ENCODE results near the gene IL17RE.

Gene IL17RE

DNA sequence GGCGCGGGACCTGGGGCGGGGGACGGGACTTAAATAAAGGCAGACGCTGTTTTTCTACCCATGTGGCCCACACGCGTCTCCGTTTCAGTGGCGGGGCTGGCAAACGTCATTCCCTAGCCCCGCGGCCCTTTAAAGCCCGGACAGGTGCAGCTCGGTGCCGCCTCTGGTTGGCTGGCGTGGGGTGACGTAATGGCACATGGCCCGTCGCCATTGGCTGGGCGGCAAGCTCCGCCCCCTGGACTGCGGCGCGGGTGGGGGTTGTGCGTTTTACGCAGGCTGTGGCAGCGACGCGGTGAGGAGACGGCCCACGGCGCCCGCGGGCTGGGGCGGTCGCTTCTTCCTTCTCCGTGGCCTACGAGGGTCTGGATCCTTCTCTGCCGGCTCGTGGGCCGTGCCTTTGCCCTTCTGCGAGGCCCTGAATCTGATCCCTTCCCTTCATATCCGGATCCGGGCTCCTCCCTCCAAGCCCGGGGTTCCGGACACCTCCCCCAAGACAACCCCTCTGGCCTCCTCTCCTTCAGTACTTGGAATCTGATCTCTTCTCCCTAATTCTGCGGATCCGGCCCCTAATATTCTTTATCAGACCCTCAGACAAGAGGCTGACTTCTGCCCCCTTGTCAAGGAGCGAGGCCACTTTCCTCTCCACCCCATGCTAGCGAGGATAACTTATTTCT, 31.1 kb downstream of the IL17RE start, which contains the start of gene CRELD1 (continued):
- TF ChIP-seq ZNF274 (IDR thresholded peaks at IDR 0.05; ENCODE audit: low read length) (no peak), ZNF274 (tag by site-specific recombination; IDR thresholded peaks at IDR 0.05; ENCODE audit: borderline replicate concordance) (no peak), ZNF350 (tag by site-specific recombination; IDR thresholded peaks at IDR 0.05) (no peak), ZNF292 (tag by site-specific recombination; IDR thresholded peaks at IDR 0.05; ENCODE audit: borderline replicate concordance, low read depth) (no peak), ZNF138 (tag by site-specific recombination; IDR thresholded peaks at IDR 0.05; ENCODE audit: borderline replicate concordance) (no peak), ZNF623 (tag by site-specific recombination; IDR thresholded peaks at IDR 0.05) (no peak), ZNF747 (tag by site-specific recombination; IDR thresholded peaks at IDR 0.05) (no peak), ZNF140 (tag by site-specific recombination; IDR thresholded peaks at IDR 0.05) (no peak), ZNF175 (tag by site-specific recombination; IDR thresholded peaks at IDR 0.05) (no peak), ZNF23 (tag by site-specific recombination; IDR thresholded peaks at IDR 0.05; ENCODE audit: borderline replicate concordance) (no peak), ZNF510 (tag by site-specific recombination; IDR thresholded peaks at IDR 0.05; ENCODE audit: insufficient replicate concordance) (no peak), ZNF2 (tag by site-specific recombination; IDR thresholded peaks at IDR 0.05) (peak; percentile 41; the same call in 1 of the 2 replicates), ZNF76 (tag by site-specific recombination; IDR thresholded peaks at IDR 0.05; ENCODE audit: borderline replicate concordance, low read depth) (peak; percentile 21; the same call in 1 of the 2 replicates), OVOL3 (tag by site-specific recombination; IDR thresholded peaks at IDR 0.05) (no peak), ZNF18 (tag by site-specific recombination; IDR thresholded peaks at IDR 0.05) (no peak), BCL11B (tag by site-specific recombination; IDR thresholded peaks at IDR 0.05; ENCODE audit: low read depth) (no peak), YY1 (tag by site-specific recombination; IDR thresholded peaks at IDR 0.05) (no peak), ZNF112 (tag by site-specific recombination; IDR thresholded peaks at IDR 0.05) (no peak), KLF1 (tag by site-specific recombination; IDR thresholded peaks at IDR 0.05) (no peak), ZNF174 (tag by site-specific recombination; IDR thresholded peaks at IDR 0.05) (no peak), HOXC10 (CRISPR knock-in tag; IDR thresholded peaks at IDR 0.05) (no peak), BCL11A (tag by site-specific recombination; IDR thresholded peaks at IDR 0.05; ENCODE audit: low read depth) (no peak), ZBTB20 (tag by site-specific recombination; IDR thresholded peaks at IDR 0.05) (0 out of 2 replicates have a peak, but pooled peaks have one; percentile 43), ZNF221 (tag by site-specific recombination; IDR thresholded peaks at IDR 0.05; ENCODE audit: borderline replicate concordance) (no peak), ZNF416 (tag by site-specific recombination; IDR thresholded peaks at IDR 0.05) (no peak), GLIS2 (tag by site-specific recombination; IDR thresholded peaks at IDR 0.05) (peak; percentile 88), ZNF626 (tag by site-specific recombination; IDR thresholded peaks at IDR 0.05) (no peak), GFI1B (tag by site-specific recombination; IDR thresholded peaks at IDR 0.05) (no peak), ZNF596 (tag by site-specific recombination; IDR thresholded peaks at IDR 0.05) (no peak), YY2 (tag by site-specific recombination; IDR thresholded peaks at IDR 0.05) (no peak; the same call in 1 of the 2 replicates), ZBTB17 (tag by site-specific recombination; IDR thresholded peaks at IDR 0.05) (peak; percentile 40; the same call in 1 of the 2 replicates), ZFP37 (tag by site-specific recombination; IDR thresholded peaks at IDR 0.05) (no peak), ZEB2 (tag by site-specific recombination; IDR thresholded peaks at IDR 0.05) (peak; percentile 37; the same call in 1 of the 2 replicates), ZNF544 (tag by site-specific recombination; IDR thresholded peaks at IDR 0.05) (no peak), ZNF843 (tag by site-specific recombination; IDR thresholded peaks at IDR 0.05) (peak; percentile 34; the same call in 1 of the 2 replicates), ZNF488 (tag by site-specific recombination; IDR thresholded peaks at IDR 0.05) (no peak)
